HG02884 (cell line): ENCODE measurements around the gene NUDCD2.
"Not testable (repeated sequence)": the region's sequence is repeated elsewhere in the genome, so short reads cannot be mapped to it uniquely, and the experiment has no call there.

Experiments used
- ATAC-seq: cut with Tn5 transposase; IDR thresholded peaks from one replicate; pipeline ENCODE4 v1.9.1; 2021; ENCODE audit warnings: mild to moderate bottlenecking, moderate library complexity; ENCODE audit not compliant: unreplicated experiment

Gene NUDCD2

GRCh38 chr5:163473635-163474243, 13.8 kb upstream of the NUDCD2 start:
- ATAC-seq, result peak; percentile 85

DNA sequence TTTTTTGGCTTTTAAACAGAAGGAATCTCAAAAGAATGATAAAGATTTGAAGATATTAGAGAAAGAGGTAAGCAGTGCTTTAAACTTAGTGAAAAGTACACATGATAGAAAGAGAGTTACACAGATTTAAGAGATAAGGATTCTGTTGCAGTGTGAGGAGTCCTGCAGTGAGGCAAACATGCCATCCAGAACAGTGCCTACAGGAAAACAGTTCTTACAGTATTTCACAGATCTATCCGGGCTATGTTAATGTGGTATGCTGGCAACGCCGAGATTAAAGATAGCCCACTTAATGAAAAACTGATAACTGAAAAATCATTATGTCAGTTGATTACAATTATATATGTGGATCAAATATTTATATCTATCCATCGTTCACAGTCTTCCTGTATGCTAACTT, 7.8 kb upstream of the NUDCD2 start:
- no peak for ATAC-seq

- ATAC-seq, result no peak
These were observed 3.1 kb upstream of the NUDCD2 start for GRCh38 chr5:163463063-163463435.

- ATAC-seq, result no peak
These were observed 765 bp upstream of the NUDCD2 start, which contains the start of gene HMMR for GRCh38 chr5:163460562-163461171. Gene HMMR (plus strand): TSS chr5:163460632. CDS start chr5:163460693, 61 bp downstream.

GRCh38 chr5:163459462-163459818, 462 bp downstream of the NUDCD2 start:
- ATAC-seq, result peak; percentile 3

DNA sequence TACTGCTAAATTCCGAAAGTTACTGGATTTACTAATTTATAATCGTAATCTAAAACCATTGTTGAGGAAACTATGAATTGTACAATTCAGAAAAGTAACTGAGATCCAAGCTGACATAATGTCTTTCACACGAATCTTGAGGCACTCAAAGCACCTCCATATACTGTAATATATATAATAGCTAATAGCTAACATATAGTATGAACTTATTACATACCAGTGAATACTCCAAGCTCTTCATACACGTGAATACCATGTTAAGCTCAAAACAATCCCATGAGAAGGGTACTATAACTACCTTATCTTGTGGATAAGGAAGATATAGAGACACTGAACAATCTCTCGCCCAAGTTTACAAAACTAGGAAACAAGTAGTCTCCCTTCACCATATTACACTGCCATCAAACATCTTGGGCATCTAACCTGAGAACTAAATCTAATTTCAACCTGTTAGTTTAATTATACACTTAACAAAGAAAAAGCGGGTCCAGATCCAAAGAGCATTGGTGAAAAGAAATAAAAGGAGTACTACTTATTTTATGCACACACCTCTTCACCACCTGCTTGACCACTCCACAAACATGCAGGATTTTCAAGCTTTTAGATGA, 1.0 kb downstream of the NUDCD2 start:
- ATAC-seq, result no peak

- ATAC-seq, result no peak
These were observed 3.1 kb downstream of the NUDCD2 start for GRCh38 chr5:163456840-163457239.

DNA sequence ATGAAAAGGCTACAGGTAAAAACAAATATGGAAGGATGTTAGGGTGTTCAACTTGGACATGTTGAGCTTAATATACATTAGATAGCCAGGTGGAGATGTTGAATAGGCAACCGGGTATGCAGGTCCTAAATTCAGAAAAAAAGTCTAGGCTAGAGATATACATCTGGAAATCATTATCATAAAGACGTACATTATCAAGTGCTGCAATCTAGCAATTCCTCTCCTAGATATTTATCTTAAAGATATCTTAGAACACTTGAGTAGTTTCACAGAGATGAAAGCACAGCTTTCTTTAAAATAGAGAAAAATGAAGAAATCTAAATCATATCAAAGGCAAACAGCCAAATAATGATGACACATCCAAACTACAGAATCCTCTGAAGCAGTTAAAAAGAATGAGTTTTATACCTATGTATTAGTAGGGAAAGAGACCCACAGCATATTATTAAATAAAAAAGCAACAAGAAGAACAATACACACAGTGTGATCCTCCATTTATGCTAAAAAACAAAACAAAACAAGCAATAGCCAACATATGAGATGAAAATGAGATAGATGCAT, 3.8 kb downstream of the NUDCD2 start:
- ATAC-seq, result no peak

DNA sequence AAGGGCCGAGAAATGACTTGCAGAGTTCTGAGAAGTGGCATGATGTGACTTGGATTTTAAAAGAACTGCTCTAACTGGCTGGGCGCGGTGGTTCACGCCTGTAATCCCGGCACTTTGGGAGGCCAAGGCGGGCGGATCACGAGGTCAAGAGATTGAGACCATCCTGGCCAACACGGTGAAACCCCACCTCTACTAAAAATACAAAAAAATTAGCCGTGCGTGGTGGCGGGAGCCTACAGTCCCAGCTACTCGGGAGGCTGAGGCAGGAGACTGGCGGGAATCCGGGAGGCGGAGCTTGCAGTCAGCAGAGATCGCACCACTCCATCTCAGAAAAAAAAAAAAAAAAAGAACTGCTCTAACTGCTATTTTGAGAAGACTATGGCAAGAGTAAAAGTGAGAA, 4.5 kb downstream of the NUDCD2 start:
- ATAC-seq, result not testable (repeated sequence)

- no peak for ATAC-seq
These were observed 6.2 kb downstream of the NUDCD2 start for GRCh38 chr5:163453705-163454104.

DNA sequence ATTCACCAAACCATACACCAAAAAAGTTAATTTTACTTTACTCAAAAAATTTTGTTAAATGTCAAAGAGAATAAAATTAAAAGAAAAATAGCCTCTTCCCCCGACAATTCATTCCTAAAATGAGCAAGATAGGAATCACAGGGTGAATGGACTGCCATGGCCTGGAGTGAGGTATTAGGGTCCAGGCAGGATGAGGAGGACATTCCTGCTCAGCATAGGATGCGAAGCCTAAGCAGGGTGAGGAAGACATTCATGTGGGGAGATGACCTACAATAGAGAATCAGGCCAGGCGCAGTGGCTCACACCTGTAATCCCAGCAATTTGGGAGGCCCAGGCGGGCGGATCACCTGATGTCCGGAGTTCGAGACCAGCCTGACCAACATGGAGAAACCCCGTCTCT, 8.4 kb downstream of the NUDCD2 start:
- ATAC-seq, result no peak

DNA sequence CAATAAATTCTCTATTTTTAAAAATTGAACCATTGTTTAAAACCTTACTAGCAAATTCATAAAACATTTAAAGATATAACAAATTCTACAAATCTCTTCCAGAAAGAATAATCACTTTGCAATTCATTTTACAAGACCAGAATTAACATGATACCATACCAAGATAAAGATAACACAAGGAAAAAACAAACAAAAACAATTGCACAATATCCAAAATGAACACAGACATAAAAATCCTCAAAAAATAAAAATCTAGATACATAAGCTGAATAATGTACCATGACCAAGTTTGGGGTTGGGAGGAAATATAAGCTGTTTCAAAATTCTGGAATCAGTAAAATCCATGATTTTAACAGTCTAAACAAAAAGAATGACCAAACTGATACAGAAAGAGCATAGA, 11.4 kb downstream of the NUDCD2 start:
- ATAC-seq, result no peak

DNA sequence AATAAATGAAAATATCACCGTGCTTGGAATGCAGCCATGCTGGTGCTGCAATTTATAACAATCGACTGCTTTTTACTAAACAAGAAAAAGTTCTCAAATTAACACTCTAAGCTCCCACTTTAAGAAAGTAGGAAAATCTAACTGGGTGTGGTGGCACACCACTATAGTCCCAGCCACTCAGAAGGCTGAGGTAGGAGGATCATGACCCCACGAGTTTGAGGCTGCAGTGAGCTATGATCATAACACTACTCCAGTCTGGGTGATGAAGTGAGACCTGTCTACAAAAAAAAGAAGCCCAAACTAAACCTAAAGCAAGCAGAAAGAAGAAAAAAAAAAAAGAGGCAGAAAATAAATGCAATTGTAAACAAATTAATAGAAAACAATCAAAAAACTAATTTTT, 12.0 kb downstream of the NUDCD2 start:
- no peak for ATAC-seq

DNA sequence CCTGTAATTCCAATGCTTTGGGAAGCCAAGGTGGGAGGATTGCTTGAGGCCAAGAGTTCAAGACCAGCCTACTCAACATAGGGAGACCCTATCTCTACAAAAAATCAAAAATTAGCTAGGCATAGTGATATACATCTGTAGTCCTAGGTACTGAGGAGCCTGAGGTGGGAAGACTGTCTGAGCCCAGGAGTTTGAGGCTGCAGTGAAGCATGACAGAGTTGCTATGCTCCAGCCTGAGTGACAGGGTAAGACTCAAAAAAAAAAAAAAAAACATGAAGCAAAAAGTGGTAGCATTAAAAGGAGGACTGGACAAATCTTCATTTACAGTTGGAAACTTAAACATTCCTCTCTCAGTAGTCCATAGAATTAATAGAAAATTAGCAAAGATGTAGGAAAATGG, 12.7 kb downstream of the NUDCD2 start:
- ATAC-seq, result no peak

DNA sequence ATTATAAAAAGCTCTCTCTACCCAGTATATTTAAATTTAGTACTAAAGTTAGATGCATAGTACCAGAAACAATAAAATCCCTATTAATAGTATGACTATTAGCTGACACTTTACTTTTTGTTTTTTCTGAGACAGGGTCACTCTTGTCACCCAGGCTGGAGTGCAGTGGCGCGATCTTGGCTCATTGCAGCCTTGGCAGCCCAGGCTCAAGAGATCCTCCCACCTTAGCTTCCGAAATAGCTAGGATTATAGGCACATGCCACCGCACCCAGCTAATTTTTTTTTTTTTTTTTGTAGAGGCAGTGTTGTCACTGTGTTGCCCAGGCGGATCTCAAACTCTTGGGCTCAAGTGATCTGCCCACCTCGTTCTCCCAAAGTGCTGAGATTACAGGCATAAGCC, 14.6 kb downstream of the NUDCD2 start:
- no peak for ATAC-seq

- ATAC-seq, result no peak
These were observed 15.4 kb downstream of the NUDCD2 start for GRCh38 chr5:163444526-163444925.

GRCh38 chr5:163440954-163441353, 18.9 kb downstream of the NUDCD2 start:
- ATAC-seq, result no peak

GRCh38 chr5:163439092-163439425, 20.8 kb downstream of the NUDCD2 start:
- ATAC-seq, result peak; percentile 17

GRCh38 chr5:163437309-163438182, 22.4 kb downstream of the NUDCD2 start, which contains the start of gene CCNG1:
Gene CCNG1 (plus strand): TSS chr5:163437595. CDS start chr5:163439257, 1,662 bp downstream.
- peak; percentile 92 for ATAC-seq

DNA sequence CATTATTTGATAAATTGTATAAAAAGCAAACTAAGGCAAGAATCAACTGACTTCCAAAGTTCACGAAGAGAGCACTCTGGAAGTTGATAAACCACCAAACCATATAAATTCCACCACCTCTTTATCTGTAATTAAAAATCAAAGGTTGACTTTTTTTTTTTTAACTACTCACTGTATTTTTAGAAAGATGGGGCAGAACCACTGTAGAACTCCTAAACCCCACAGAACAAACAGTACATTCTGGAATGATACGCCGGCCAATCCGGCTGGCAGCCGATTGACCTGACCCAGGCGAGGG, 22.9 kb downstream of the NUDCD2 start:
- ATAC-seq, result no peak

GRCh38 chr5:163436515-163436914, 23.4 kb downstream of the NUDCD2 start:
- no peak for ATAC-seq
